ENCODE measurements around the gene DNAJC3.

DNA sequence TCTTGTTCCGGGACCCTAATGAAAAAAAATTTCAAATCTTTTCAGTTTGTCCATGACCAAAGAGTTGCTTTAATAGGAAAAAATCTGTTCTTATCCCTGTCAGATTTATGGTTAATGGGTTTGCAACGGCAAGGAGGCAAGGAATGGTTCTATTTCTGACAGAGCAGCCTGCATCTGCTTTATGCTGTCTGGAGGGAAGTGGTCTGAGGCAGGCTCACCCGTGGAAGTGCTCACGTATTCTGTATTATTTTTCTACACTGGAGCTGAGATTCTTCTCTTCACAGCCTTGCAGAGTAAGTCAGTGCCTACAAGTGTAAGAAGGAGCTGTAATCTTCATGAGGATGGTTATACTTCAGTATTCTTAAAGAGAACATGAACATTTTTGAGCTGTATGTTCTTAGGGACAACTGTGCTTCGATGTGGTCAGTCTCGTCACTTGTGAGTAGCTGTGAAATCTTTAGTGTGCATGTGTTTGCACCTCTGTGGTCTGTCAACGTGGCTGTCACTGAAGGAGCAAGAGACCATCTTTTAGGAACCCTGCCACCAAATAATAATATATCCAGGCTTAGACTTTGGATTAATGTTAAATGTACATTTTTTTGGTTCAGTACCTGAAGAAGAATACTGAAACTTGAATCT is 114.3 kb downstream of the DNAJC3 start:
- TF ChIP-seq, protein P1, sequence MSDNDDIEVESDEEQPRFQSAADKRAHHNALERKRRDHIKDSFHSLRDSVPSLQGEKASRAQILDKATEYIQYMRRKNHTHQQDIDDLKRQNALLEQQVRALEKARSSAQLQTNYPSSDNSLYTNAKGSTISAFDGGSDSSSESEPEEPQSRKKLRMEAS (IDR thresholded peaks at IDR 0.05) = no peak
- TF ChIP-seq, protein P2, sequence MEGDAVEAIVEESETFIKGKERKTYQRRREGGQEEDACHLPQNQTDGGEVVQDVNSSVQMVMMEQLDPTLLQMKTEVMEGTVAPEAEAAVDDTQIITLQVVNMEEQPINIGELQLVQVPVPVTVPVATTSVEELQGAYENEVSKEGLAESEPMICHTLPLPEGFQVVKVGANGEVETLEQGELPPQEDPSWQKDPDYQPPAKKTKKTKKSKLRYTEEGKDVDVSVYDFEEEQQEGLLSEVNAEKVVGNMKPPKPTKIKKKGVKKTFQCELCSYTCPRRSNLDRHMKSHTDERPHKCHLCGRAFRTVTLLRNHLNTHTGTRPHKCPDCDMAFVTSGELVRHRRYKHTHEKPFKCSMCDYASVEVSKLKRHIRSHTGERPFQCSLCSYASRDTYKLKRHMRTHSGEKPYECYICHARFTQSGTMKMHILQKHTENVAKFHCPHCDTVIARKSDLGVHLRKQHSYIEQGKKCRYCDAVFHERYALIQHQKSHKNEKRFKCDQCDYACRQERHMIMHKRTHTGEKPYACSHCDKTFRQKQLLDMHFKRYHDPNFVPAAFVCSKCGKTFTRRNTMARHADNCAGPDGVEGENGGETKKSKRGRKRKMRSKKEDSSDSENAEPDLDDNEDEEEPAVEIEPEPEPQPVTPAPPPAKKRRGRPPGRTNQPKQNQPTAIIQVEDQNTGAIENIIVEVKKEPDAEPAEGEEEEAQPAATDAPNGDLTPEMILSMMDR (IDR thresholded peaks at IDR 0.05; ENCODE audit: low read depth, low read length, missing input control) = no peak
- TF ChIP-seq GABPA (IDR thresholded peaks at IDR 0.05 in 1 of 2, conservative IDR thresholded peaks at IDR 0.05 in 1 of 2) (no peak), YY1 (IDR thresholded peaks at IDR 0.05) (no peak), TAF1 (conservative IDR thresholded peaks at IDR 0.05) (no peak)

All from liver (tissue), 3 donors.